Keratinocyte (primary cell): ENCODE results near the gene MARCHF11.

ENCODE experiments used
- EZH2 ChIP-seq: IDR thresholded peaks from one replicate; pipeline ENCODE4 v1.6.1; 2012; ENCODE audit warnings: inconsistent platforms, mild to moderate bottlenecking, low read length, moderate library complexity
- TF ChIP-seq, protein P1 (sequence below), 3 experiments: IDR thresholded peaks in 1 of 3; conservative IDR thresholded peaks in 1 of 3; optimal IDR thresholded peaks in 1 of 3; 2 replicates in 2 of 3; 3 replicates in 1 of 3; pipeline versions ENCODE3 to v1.5.1; 2011; ENCODE audit warnings: low read length in 3 of 3, mild to moderate bottlenecking in 3 of 3, moderate library complexity in 2 of 3, control low read depth in 1 of 3, inconsistent platforms in 1 of 3; ENCODE audit not compliant: insufficient read depth in 2 of 3; ENCODE audit errors: extremely low read depth in 1 of 3

GRCh38 chr5:16082982-16083381, 96.6 kb downstream of the MARCHF11 start:
- TF ChIP-seq, protein P1, sequence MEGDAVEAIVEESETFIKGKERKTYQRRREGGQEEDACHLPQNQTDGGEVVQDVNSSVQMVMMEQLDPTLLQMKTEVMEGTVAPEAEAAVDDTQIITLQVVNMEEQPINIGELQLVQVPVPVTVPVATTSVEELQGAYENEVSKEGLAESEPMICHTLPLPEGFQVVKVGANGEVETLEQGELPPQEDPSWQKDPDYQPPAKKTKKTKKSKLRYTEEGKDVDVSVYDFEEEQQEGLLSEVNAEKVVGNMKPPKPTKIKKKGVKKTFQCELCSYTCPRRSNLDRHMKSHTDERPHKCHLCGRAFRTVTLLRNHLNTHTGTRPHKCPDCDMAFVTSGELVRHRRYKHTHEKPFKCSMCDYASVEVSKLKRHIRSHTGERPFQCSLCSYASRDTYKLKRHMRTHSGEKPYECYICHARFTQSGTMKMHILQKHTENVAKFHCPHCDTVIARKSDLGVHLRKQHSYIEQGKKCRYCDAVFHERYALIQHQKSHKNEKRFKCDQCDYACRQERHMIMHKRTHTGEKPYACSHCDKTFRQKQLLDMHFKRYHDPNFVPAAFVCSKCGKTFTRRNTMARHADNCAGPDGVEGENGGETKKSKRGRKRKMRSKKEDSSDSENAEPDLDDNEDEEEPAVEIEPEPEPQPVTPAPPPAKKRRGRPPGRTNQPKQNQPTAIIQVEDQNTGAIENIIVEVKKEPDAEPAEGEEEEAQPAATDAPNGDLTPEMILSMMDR (optimal IDR thresholded peaks at IDR 0.05 in 1 of 3, IDR thresholded peaks at IDR 0.05 in 1 of 3, conservative IDR thresholded peaks at IDR 0.05 in 1 of 3; ENCODE audit: extremely low read depth in 1 of 3, insufficient read depth in 2 of 3, low read length in 3 of 3), result no peak
- TF ChIP-seq EZH2, result no peak
